H1 (cell line): Measurements from ENCODE around the gene TGFBR1. TPM values are rescaled to one million over a fixed set of nuclear protein-coding genes. Genes with fewer than 3 reads are reported as not detected.

ENCODE experiments used
- CBX5 ChIP-seq: fragments of 300-800, 300-1000 bp; sonication (generic); IDR thresholded peaks from 2 replicates; pipeline ENCODE4 v1.7.1; 2016; ENCODE audit warnings: antibody characterized with exemption, low read length, low read depth
- CREB1 ChIP-seq: IDR thresholded peaks from 2 replicates; pipeline ENCODE4 v1.6.1; 2012; ENCODE audit warnings: inconsistent platforms
- polyA plus RNA-seq, 7 experiments: library from polyadenylated mRNA; depleted of rRNA in 3 of 7; stranded (reverse) in 5 of 7; unstranded in 2 of 7; fragments of >200 nt in 5 of 7; fragments of 200-250 nt in 2 of 7; gene quantifications; 1 replicate in 5 of 7; 2 replicates in 1 of 7; 4 replicates in 1 of 7; pipeline versions ENCODE4 v1.2.1 to v1.2.3, GENCODE V29; 2011 to 2013; ENCODE audit warnings: missing spikeins in 2 of 7, mixed read lengths in 2 of 7
- total RNA-seq: library from RNA; stranded (reverse); fragmentation: NEBNext Ultra II Directional; extraction: Animal tissue kit (Norgen Biotek cat#: 25700); gene quantifications from 2 replicates; pipeline ENCODE4 v1.2.1, GENCODE V29; 2021

The TGFBR1 gene
- total and polyA plus RNA-seq, 2 of the 8 experiments (the other 6 are each of a cell fraction or from before 2014, with no cell fraction given), result 16.8 to 52.4 TPM

- TF ChIP-seq CBX5 (no peak), CREB1 (no peak)
These were observed 25.2 kb downstream of the TGFBR1 start (continued) for GRCh38 chr9:99130069-99130468.
